Muscle layer of colon (tissue), 2 donors: ENCODE results near the gene DOCK1.
"Not testable (repeated sequence)": the region's sequence is repeated elsewhere in the genome, so short reads cannot be mapped to it uniquely, and the experiment has no call there.

Source experiments
- H3K27ac ChIP-seq: one replicate; pipeline ENCODE4 v1.7.0; 2013; ENCODE audit warnings: low read depth, mild to moderate bottlenecking, low read length, moderate library complexity
- H3K27me3 ChIP-seq, 2 donors: one replicate each; pipeline ENCODE4 v1.7.0; 2013; ENCODE audit warnings: low read length in 2 of 2, mild to moderate bottlenecking in 2 of 2; ENCODE audit not compliant: insufficient read depth in 2 of 2, control insufficient read depth in 1 of 2
- H3K36me3 ChIP-seq: one replicate; pipeline ENCODE4 v1.7.0; 2013; ENCODE audit warnings: mild to moderate bottlenecking, low read length; ENCODE audit not compliant: insufficient read depth
- H3K4me1 ChIP-seq: one replicate; pipeline ENCODE4 v1.7.0; 2013; ENCODE audit warnings: mild to moderate bottlenecking, low read length; ENCODE audit not compliant: insufficient read depth
- H3K4me3 ChIP-seq, 2 donors: one replicate each; pipeline ENCODE4 v1.7.0; 2013; ENCODE audit warnings: low read length in 2 of 2, low read depth in 1 of 2, mild to moderate bottlenecking in 1 of 2, moderate library complexity in 1 of 2
- H3K9ac ChIP-seq: one replicate; pipeline ENCODE4 v1.7.0; 2013; ENCODE audit warnings: low read length
- H3K9me3 ChIP-seq: one replicate; pipeline ENCODE4 v1.7.0; 2013; ENCODE audit warnings: mild to moderate bottlenecking, low read length
- donor health status: abdominal sarcoma.
- donor health status: Adenocarcinoma of cecum.

The DOCK1 gene

GRCh38 chr10:126904818-126905701, at the start of gene DOCK1:
Gene DOCK1, plus strand, starts transcription at chr10:126905428. Its CDS starts 90 bp downstream, at chr10:126905518.
- Histone ChIP-seq H3K36me3 (no peaks in the 10 kb centered on the region), H3K9me3 (no peaks in the 10 kb centered on the region), H3K4me1 (peaks cover 18% of the 10 kb centered on the region), H3K27ac (peak within 1 kb of the TSS; percentile 62), H3K9ac (no peak within 1 kb of the TSS), H3K27me3 (no peaks in the 10 kb centered on the region), H3K4me3 (peak within 1 kb of the TSS; percentile 70 to 72)

- H3K4me3 ChIP-seq: no peak overlapping the region
- no peaks in the 10 kb centered on the region for H3K36me3 ChIP-seq
- no peak overlapping the region for H3K9ac ChIP-seq
- no peaks in the 10 kb centered on the region for H3K4me1 ChIP-seq
- no peak overlapping the region for H3K27ac ChIP-seq
- no peaks in the 10 kb centered on the region for H3K27me3 ChIP-seq
- H3K9me3 ChIP-seq: no peaks in the 10 kb centered on the region
Observed at GRCh38 chr10:126857178-126857806, 47.9 kb upstream of the DOCK1 start.

GRCh38 chr10:126867567-126868365, 37.5 kb upstream of the DOCK1 start:
- Histone ChIP-seq H3K4me3 (no peak overlapping the region), H3K27ac (no peak overlapping the region), H3K9me3 (no peaks in the 10 kb centered on the region), H3K27me3 (no peaks in the 10 kb centered on the region), H3K4me1 (no peaks in the 10 kb centered on the region), H3K36me3 (no peaks in the 10 kb centered on the region), H3K9ac (no peak overlapping the region)

GRCh38 chr10:126868371-126868770, 36.9 kb upstream of the DOCK1 start:
- Histone ChIP-seq H3K4me1 (no peaks in the 10 kb centered on the region), H3K36me3 (no peaks in the 10 kb centered on the region), H3K9ac (no peak overlapping the region), H3K4me3 (no peak overlapping the region), H3K9me3 (no peaks in the 10 kb centered on the region), H3K27me3 (no peaks in the 10 kb centered on the region), H3K27ac (no peak overlapping the region)

GRCh38 chr10:126872135-126872534, 33.1 kb upstream of the DOCK1 start:
- H3K27me3 ChIP-seq: no peaks in the 10 kb centered on the region
- no peak overlapping the region for H3K27ac ChIP-seq
- no peaks in the 10 kb centered on the region for H3K4me1 ChIP-seq
- H3K9me3 ChIP-seq: no peaks in the 10 kb centered on the region
- H3K4me3 ChIP-seq: no peak overlapping the region
- H3K36me3 ChIP-seq: no peaks in the 10 kb centered on the region
- no peak overlapping the region for H3K9ac ChIP-seq

GRCh38 chr10:126872768-126873167, 32.5 kb upstream of the DOCK1 start:
- Histone ChIP-seq H3K9me3 (no peaks in the 10 kb centered on the region), H3K27ac (no peak overlapping the region), H3K9ac (no peak overlapping the region), H3K4me3 (no peak overlapping the region), H3K36me3 (no peaks in the 10 kb centered on the region), H3K27me3 (no peaks in the 10 kb centered on the region), H3K4me1 (no peaks in the 10 kb centered on the region)

GRCh38 chr10:126876456-126876855, 28.8 kb upstream of the DOCK1 start:
- no peak overlapping the region for H3K9ac ChIP-seq
- H3K9me3 ChIP-seq: no peaks in the 10 kb centered on the region
- H3K36me3 ChIP-seq: no peaks in the 10 kb centered on the region
- no peaks in the 10 kb centered on the region for H3K4me1 ChIP-seq
- H3K27me3 ChIP-seq: no peaks in the 10 kb centered on the region
- H3K27ac ChIP-seq: no peak overlapping the region
- H3K4me3 ChIP-seq: no peak overlapping the region

- Histone ChIP-seq H3K9ac (no peak overlapping the region), H3K36me3 (no peaks in the 10 kb centered on the region), H3K27me3 (no peaks in the 10 kb centered on the region), H3K9me3 (no peaks in the 10 kb centered on the region), H3K4me1 (no peaks in the 10 kb centered on the region), H3K4me3 (no peak overlapping the region), H3K27ac (no peak overlapping the region)
Observed at GRCh38 chr10:126877390-126877789, 27.8 kb upstream of the DOCK1 start.

GRCh38 chr10:126878594-126878993, 26.6 kb upstream of the DOCK1 start:
- Histone ChIP-seq H3K27ac (no peak overlapping the region), H3K4me3 (no peak overlapping the region), H3K4me1 (no peaks in the 10 kb centered on the region), H3K27me3 (no peaks in the 10 kb centered on the region), H3K36me3 (no peaks in the 10 kb centered on the region), H3K9ac (no peak overlapping the region), H3K9me3 (no peaks in the 10 kb centered on the region)

GRCh38 chr10:126880926-126881325, 24.3 kb upstream of the DOCK1 start:
- no peaks in the 10 kb centered on the region for H3K4me1 ChIP-seq
- no peak overlapping the region for H3K27ac ChIP-seq
- H3K36me3 ChIP-seq: no peaks in the 10 kb centered on the region
- no peak overlapping the region for H3K4me3 ChIP-seq
- H3K9ac ChIP-seq: no peak overlapping the region
- no peaks in the 10 kb centered on the region for H3K9me3 ChIP-seq
- H3K27me3 ChIP-seq: no peaks in the 10 kb centered on the region

- not testable (repeated sequence) for H3K9me3 ChIP-seq, H3K9ac ChIP-seq, H3K36me3 ChIP-seq, H3K4me1 ChIP-seq, H3K27ac ChIP-seq, H3K4me3 ChIP-seq, H3K27me3 ChIP-seq
Observed at GRCh38 chr10:126882055-126882454, 23.2 kb upstream of the DOCK1 start.
